Breast epithelium (tissue), 3 donors: ENCODE results near the gene RCAN1.

Experiments used
- CTCF ChIP-seq, 3 donors: fragments of 450-650 bp; IDR thresholded peaks; one replicate each; pipeline ENCODE4 v1.5.1; 2016 to 2017; ENCODE audit warnings: antibody characterized with exemption in 3 of 3, mild to moderate bottlenecking in 3 of 3, moderate library complexity in 3 of 3
- POLR2A ChIP-seq: fragments of 450-650 bp; IDR thresholded peaks from one replicate; pipeline ENCODE4 v1.6.1; 2016; ENCODE audit warnings: antibody characterized with exemption, mild to moderate bottlenecking, moderate library complexity
- POLR2AphosphoS5 ChIP-seq, 3 donors: sonication (generic); formaldehyde crosslinking; IDR thresholded peaks; one replicate each; pipeline ENCODE4 v1.6.1; 2017; ENCODE audit warnings: antibody characterized with exemption in 3 of 3

- TF ChIP-seq POLR2A (no peak), CTCF (IDR thresholded peaks at IDR 0.05) (no peak), POLR2AphosphoS5 (IDR thresholded peaks at IDR 0.05) (no peak)
Measured at GRCh38 chr21:34574601-34575529, 40.0 kb downstream of the RCAN1 start.
